ENCODE data around the gene HACD2. TPM values are rescaled to one million over a fixed set of nuclear protein-coding genes. Genes with fewer than 3 reads are reported as not detected.
A peak's percentile ranks its signal among the peaks of the same experiment; 100 is the strongest.

Gene HACD2
- total RNA-seq, 1 experiment from 2014 or later, result 27.4 TPM

- H2BK5ac ChIP-seq (ENCODE audit: insufficient read length, low read length), result no peak overlapping the region
- no peak overlapping the region for H4K8ac ChIP-seq (replicated peaks; ENCODE audit: insufficient read length, low read depth, low read length)
- Mint-ChIP-seq H3K4me1 (peaks cover 11 to 20% of the 10 kb centered on the region in 2 experiments), H3K9me3 (0 out of 5 replicates have a peak, but pooled peaks cover 0 to 2% of the 10 kb centered on the region in 2 experiments), H3K4me3 (peak overlapping the region in 1 of 2 experiments; percentile 57; a peak in 3 of 5 replicates), H3K27ac (no peak overlapping the region), H3K36me3 (ENCODE audit: insufficient read depth in 1 of 3, low read depth in 3 of 3) (no peaks in the 10 kb centered on the region; a peak in 1 of 7 replicates), H3K27me3 (ENCODE audit: low read depth) (peaks cover 74% of the 10 kb centered on the region)
- no peak overlapping the region for H3K27ac ChIP-seq (ENCODE audit: insufficient read length, low read depth, low read length)
- H3K23me2 ChIP-seq (ENCODE audit: insufficient read length, low read depth, low read length, poor library complexity, severe bottlenecking), result peaks cover 9% of the 10 kb centered on the region
- peaks cover 9% of the 10 kb centered on the region; the same call in 1 of the 2 replicates for H3K27me3 ChIP-seq (ENCODE audit: insufficient read depth, low read length)
- no peak overlapping the region; the same call in 1 of the 2 replicates for H3K14ac ChIP-seq (ENCODE audit: insufficient read depth, low read length)
- no peak for TF ChIP-seq CTCF (conservative IDR thresholded peaks at IDR 0.05)
- H3K4me1 ChIP-seq (ENCODE audit: insufficient read depth, low read length), result no peaks in the 10 kb centered on the region
- no peak overlapping the region for H3K23ac ChIP-seq (ENCODE audit: insufficient read length, low read depth, low read length)
- DNase-seq, result peak; percentile 42
- no peak overlapping the region for H2AFZ ChIP-seq (ENCODE audit: low read length)
- no peaks in the 10 kb centered on the region for H3K79me1 ChIP-seq (ENCODE audit: insufficient read depth, low read depth, low read length, poor library complexity, severe bottlenecking)
- no peak overlapping the region for H3K18ac ChIP-seq (ENCODE audit: insufficient read length, low read depth, low read length)
- H2BK20ac ChIP-seq (ENCODE audit: low read depth, low read length, poor library complexity, severe bottlenecking), result no peak overlapping the region
- no CpG with 5 or more reads among the region's 27 CpGs for WGBS (ENCODE audit: extremely low coverage, insufficient read length, low lambda C conversion rate)
- no peaks in the 10 kb centered on the region for H3K9me3 ChIP-seq (ENCODE audit: control insufficient read depth, low read depth, low read length)
- H2BK12ac ChIP-seq (ENCODE audit: insufficient read length, low read depth, low read length), result no peak overlapping the region
- H3K4me2 ChIP-seq (ENCODE audit: insufficient read depth, insufficient read length, low read length), result no peak overlapping the region
- no peak overlapping the region for H3K56ac ChIP-seq (ENCODE audit: insufficient read length, low read depth, low read length)
- H3T11ph ChIP-seq (ENCODE audit: low read length), result no peak overlapping the region
- H4K91ac ChIP-seq (ENCODE audit: insufficient read length, low read depth, low read length), result no peak overlapping the region
- no peak overlapping the region for H2BK15ac ChIP-seq (ENCODE audit: low read depth, low read length)
- no peak overlapping the region for H2BK120ac ChIP-seq (ENCODE audit: low read depth, low read length, poor library complexity, severe bottlenecking)
- no peak overlapping the region for H2AK5ac ChIP-seq (ENCODE audit: insufficient read length, low read length)
- no peak overlapping the region for H3K9ac ChIP-seq (ENCODE audit: extremely low read depth, insufficient read length, low read length)
- H4K5ac ChIP-seq (ENCODE audit: insufficient read length, low read depth, low read length), result no peak overlapping the region
- no peaks in the 10 kb centered on the region for H4K20me1 ChIP-seq (ENCODE audit: control insufficient read depth, insufficient read depth, insufficient read length)
- H3K79me2 ChIP-seq (ENCODE audit: insufficient read depth, low read length), result no peaks in the 10 kb centered on the region
- H3K4ac ChIP-seq (ENCODE audit: low read depth, low read length), result no peak overlapping the region
Observed at GRCh38 chr3:123447416-123447748, 137.5 kb downstream of the HACD2 start.

Data from H9 (cell line).